HCT116 (cell line): ENCODE results near the gene PSG6. TPM values are rescaled to one million over a fixed set of nuclear protein-coding genes. Genes with fewer than 3 reads are reported as not detected.
"Not testable (repeated sequence)": the region's sequence is repeated elsewhere in the genome, so short reads cannot be mapped to it uniquely, and the experiment has no call there.

Experiments
- ATAC-seq: fragments of 200-7000 bp; cut with Tn5 transposase; 2 replicates; pipeline ENCODE4 v1.9.1; 2020; ENCODE audit warnings: mild to moderate bottlenecking, moderate library complexity
- BruUV-seq: library from RNA; stranded (reverse); fragments of 400-500 nt; replicated peaks from 2 replicates; lab custom pipeline; 2021; lab: Mats Ljungman, UMichigan
- CTCF ChIA-PET: fragments of 300-600 bp; sonication (Branson Sonifier 250); formaldehyde crosslinking; loops from one replicate; lab custom pipeline; 2021; ENCODE audit warnings: antibody characterized with exemption; lab: Charles Lee
- POLR2A ChIA-PET: fragments of 300-600, 350-600 bp; sonication (Branson Sonifier 250); formaldehyde crosslinking; loops from one replicate; lab custom pipeline; 2021; ENCODE audit warnings: antibody characterized with exemption; lab: Charles Lee
- RAD21 ChIA-PET, 2 experiments: fragments of 300-600 bp; sonication (Branson Sonifier 250); formaldehyde crosslinking; loops; one replicate each; lab custom pipeline; 2023; ENCODE audit warnings: low total read pairs in 2 of 2; ENCODE audit not compliant: uncharacterized antibody in 2 of 2, unreplicated experiment in 2 of 2, low non-redundant PET in 1 of 2; lab: Charles Lee
- DNase-seq: peaks from one replicate; pipeline ENCODE4 v3.0.0-alpha.2; 2010; ENCODE audit warnings: low read depth, low spot score
- H2AFZ ChIP-seq: fragments of 200-600 bp; shearing (Covaris generic), sonication (generic); 2 replicates; pipeline ENCODE4 v1.6.1; 2017; ENCODE audit warnings: low read depth, mixed run types, mixed read lengths, antibody characterized with exemption, low read length; ENCODE audit not compliant: poor library complexity, severe bottlenecking
- H3K27ac ChIP-seq: 2 replicates; pipeline ENCODE4 v1.5.1; 2012; ENCODE audit warnings: low read depth, low read length
- H3K27me3 ChIP-seq: fragments of 200-600 bp; sonication (generic); 2 replicates; pipeline ENCODE4 v1.6.1; 2016; ENCODE audit warnings: mixed run types, low read length, mixed read lengths; ENCODE audit not compliant: insufficient read depth
- H3K36me3 ChIP-seq, 2 experiments: fragments of 200-500 bp in 1 of 2; fragments of 200-600 bp in 1 of 2; sonication (Bioruptor generic) in 1 of 2; sonication (generic) in 1 of 2; 2 replicates each; pipeline versions ENCODE4 v1.5.1 to v1.6.1; 2014 to 2016; ENCODE audit warnings: low read length in 2 of 2, inconsistent platforms in 1 of 2, mixed read lengths in 1 of 2, mixed run types in 1 of 2; ENCODE audit not compliant: insufficient read depth in 2 of 2, control insufficient read depth in 1 of 2
- H3K4me1 ChIP-seq, 2 experiments: fragments of 200-600 bp in 1 of 2; sonication (generic) in 1 of 2; 2 replicates each; pipeline versions ENCODE4 v1.5.1 to v1.6.1; 2012 to 2017; ENCODE audit warnings: low read length in 2 of 2, inconsistent platforms in 1 of 2, mild to moderate bottlenecking in 1 of 2, mixed read lengths in 1 of 2, mixed run types in 1 of 2, moderate library complexity in 1 of 2; ENCODE audit not compliant: insufficient read depth in 2 of 2, control insufficient read depth in 1 of 2
- H3K4me2 ChIP-seq: fragments of 200-600 bp; sonication (generic); 2 replicates; pipeline ENCODE4 v1.6.1; 2017; ENCODE audit warnings: mixed run types, low read length, mixed read lengths
- H3K4me3 ChIP-seq, 2 experiments: fragments of 200-600 bp in 1 of 2; sonication (generic) in 1 of 2; replicated peaks in 1 of 2; 2 replicates each; pipeline ENCODE4 v1.5.1; 2011 to 2016; ENCODE audit warnings: low read length in 2 of 2, control low read depth in 1 of 2, low read depth in 1 of 2, mild to moderate bottlenecking in 1 of 2, mixed read lengths in 1 of 2, mixed run types in 1 of 2
- H3K79me2 ChIP-seq: fragments of 200-600 bp; sonication (generic); 2 replicates; pipeline ENCODE4 v1.6.1; 2017; ENCODE audit warnings: mild to moderate bottlenecking, mixed run types, low read length, moderate library complexity, mixed read lengths; ENCODE audit not compliant: insufficient read depth
- H3K9ac ChIP-seq: fragments of 200-600 bp; sonication (generic); 2 replicates; pipeline ENCODE4 v1.6.1; 2016; ENCODE audit warnings: low read length, mixed read lengths
- H3K9me2 ChIP-seq: fragments of 200-600 bp; sonication (generic), shearing (Covaris generic); 2 replicates; pipeline ENCODE4 v1.6.1; 2017; ENCODE audit warnings: mixed run types, mild to moderate bottlenecking, moderate library complexity; ENCODE audit not compliant: insufficient read depth
- H3K9me3 ChIP-seq, 2 experiments: fragments of 200-500 bp in 1 of 2; fragments of 200-600 bp in 1 of 2; sonication (Bioruptor generic) in 1 of 2; sonication (generic) in 1 of 2; 2 replicates each; pipeline ENCODE4 v1.6.1; 2014 to 2017; ENCODE audit warnings: low read length in 2 of 2, mixed read lengths in 2 of 2, inconsistent platforms in 1 of 2, low read depth in 1 of 2, mild to moderate bottlenecking in 1 of 2, mixed run types in 1 of 2, moderate library complexity in 1 of 2; ENCODE audit not compliant: control insufficient read depth in 1 of 2, insufficient read depth in 1 of 2
- H4K20me1 ChIP-seq: fragments of 200-600 bp; sonication (generic), shearing (Covaris generic); 2 replicates; pipeline ENCODE4 v1.6.1; 2017; ENCODE audit warnings: mixed run types, mild to moderate bottlenecking, moderate library complexity; ENCODE audit not compliant: insufficient read depth
- intact Hi-C: fragments of 100-400 bp; cut with micrococcal nuclease; formaldehyde crosslinking; loops from 2 replicates; pipeline ENCODE4 v1.10.0; 2022
- total RNA-seq: library from RNA; stranded (reverse); gene quantifications from one replicate; pipeline ENCODE4 v1.2.1, GENCODE V29; 2021; ENCODE audit not compliant: unreplicated experiment

Gene PSG6
- total RNA-seq, 1 experiment from 2014 or later, result not detected

- H3K27me3 ChIP-seq, POLR2A ChIA-PET, H3K9me2 ChIP-seq, CTCF ChIA-PET, H3K9me3 ChIP-seq, H3K9ac ChIP-seq, RAD21 ChIA-PET, DNase-seq, H3K27ac ChIP-seq, H2AFZ ChIP-seq, H3K36me3 ChIP-seq, H4K20me1 ChIP-seq, intact Hi-C loops, H3K79me2 ChIP-seq, ATAC-seq, BruUV-seq, H3K4me3 ChIP-seq: not testable (repeated sequence)
- Histone ChIP-seq H3K4me1 (peaks cover 0 to 25% of the 10 kb centered on the region in 2 experiments; a peak in 2 of 4 replicates), H3K4me2 (peak overlapping the region; percentile 56)
These were observed 20.0 kb downstream of the PSG6 start for GRCh38 chr19:42897729-42898128.

GRCh38 chr19:42890446-42890845, 27.2 kb downstream of the PSG6 start:
- not testable (repeated sequence) for H3K4me2 ChIP-seq

GRCh38 chr19:42887876-42888445, 29.7 kb downstream of the PSG6 start:
- H3K27me3 ChIP-seq, CTCF ChIA-PET, H2AFZ ChIP-seq, DNase-seq, H4K20me1 ChIP-seq, H3K4me3 ChIP-seq, H3K36me3 ChIP-seq, POLR2A ChIA-PET, H3K4me2 ChIP-seq, H3K9me3 ChIP-seq, ATAC-seq, H3K79me2 ChIP-seq, RAD21 ChIA-PET, H3K9me2 ChIP-seq, H3K9ac ChIP-seq, intact Hi-C loops, BruUV-seq, H3K27ac ChIP-seq, H3K4me1 ChIP-seq: not testable (repeated sequence)

More at GRCh38 chr19:42890446-42890845, 27.2 kb downstream of the PSG6 start:
- H3K4me1 ChIP-seq, H3K9me2 ChIP-seq, BruUV-seq, H3K79me2 ChIP-seq, DNase-seq, H3K36me3 ChIP-seq, intact Hi-C loops, H3K9ac ChIP-seq, CTCF ChIA-PET, H3K27me3 ChIP-seq, H3K9me3 ChIP-seq, H4K20me1 ChIP-seq, POLR2A ChIA-PET, H3K4me3 ChIP-seq, ATAC-seq, RAD21 ChIA-PET, H2AFZ ChIP-seq, H3K27ac ChIP-seq: not testable (repeated sequence)

- H3K9ac ChIP-seq, H3K27ac ChIP-seq, H3K4me2 ChIP-seq, DNase-seq, H2AFZ ChIP-seq, H3K9me2 ChIP-seq, H3K9me3 ChIP-seq, H3K4me1 ChIP-seq, H3K4me3 ChIP-seq, H3K36me3 ChIP-seq, BruUV-seq, H4K20me1 ChIP-seq, H3K27me3 ChIP-seq, H3K79me2 ChIP-seq, ATAC-seq, intact Hi-C loops, RAD21 ChIA-PET, POLR2A ChIA-PET: not testable (repeated sequence)
- CTCF ChIA-PET, result interaction anchor here (1.2 kb wide), 1 partner anchor 89 kb away, joined by 3 read pairs; no protein-coding TSS in a partner anchor
These were observed 35.0 kb downstream of the PSG6 start for GRCh38 chr19:42882730-42883129.
